Stomach (tissue), 9 donors: Measurements from ENCODE around the gene DNASE1L3. TPM values are rescaled to one million over a fixed set of nuclear protein-coding genes. Genes with fewer than 3 reads are reported as not detected.

Experiments
- DNase-seq, 2 donors: peaks; one replicate each; pipeline versions ENCODE4 v3.0.0 to v3.0.0-alpha.2; 2013 to 2019
- H3K27ac ChIP-seq, 5 donors: fragments of 200-600 bp in 4 of 5; sonication (generic) in 4 of 5; one replicate each; pipeline ENCODE4 v1.5.1; 2013 to 2019; ENCODE audit warnings: mild to moderate bottlenecking in 1 of 5, moderate library complexity in 1 of 5
- H3K27me3 ChIP-seq, 3 donors: fragments of 200-600 bp; sonication (generic); one replicate each; pipeline ENCODE4 v1.5.1; 2017 to 2019; ENCODE audit warnings: mixed run types in 1 of 3
- H3K36me3 ChIP-seq, 4 donors: fragments of 200-600 bp; sonication (generic); 1 replicate in 3 of 4; 2 replicates in 1 of 4; pipeline ENCODE4 v1.5.1; 2016 to 2019
- H3K4me1 ChIP-seq, 4 donors: fragments of 200-600 bp; sonication (generic); one replicate each; pipeline ENCODE4 v1.5.1; 2016 to 2019
- H3K4me3 ChIP-seq, 4 donors: fragments of 200-600 bp; sonication (generic) in 3 of 4; one replicate each; pipeline ENCODE4 v1.5.1; 2016 to 2019; ENCODE audit warnings: mild to moderate bottlenecking in 1 of 4
- H3K9me3 ChIP-seq, 4 donors: fragments of 200-600 bp; sonication (generic); one replicate each; pipeline ENCODE4 v1.5.1; 2016 to 2019
- EP300 ChIP-seq: sonication (generic); formaldehyde crosslinking; IDR thresholded peaks from one replicate; pipeline ENCODE4 v1.6.1; 2017; ENCODE audit warnings: antibody characterized with exemption
- POLR2A ChIP-seq, 4 donors: fragments of 450-650 bp; IDR thresholded peaks; one replicate each; pipeline ENCODE4 v1.6.1; 2016; ENCODE audit warnings: antibody characterized with exemption in 4 of 4, control low read depth in 2 of 4, mild to moderate bottlenecking in 1 of 4, moderate library complexity in 1 of 4
- POLR2AphosphoS5 ChIP-seq, 3 donors: sonication (generic); formaldehyde crosslinking; IDR thresholded peaks; one replicate each; pipeline ENCODE4 v1.6.1; 2016; ENCODE audit warnings: antibody characterized with exemption in 3 of 3
- WGBS, 5 donors: extraction: QIAGEN DNeasy Blood & Tissue Kit in 3 of 5; methylation state at CpG; one replicate each; pipeline versions ENCODE4 v1.1.5 to v1.1.7; 2013 to 2018; 5-methylcytosine and 5-hydroxymethylcytosine counted together
- intact Hi-C: fragments of 100-400 bp; cut with DNase I; formaldehyde crosslinking; loops from one replicate; pipeline ENCODE4 v1.15.1; 2023; ENCODE audit warnings: low total_unique reads
- polyA plus RNA-seq, 3 donors: library from polyadenylated mRNA; stranded (reverse); fragments of 200-250 nt; gene quantifications; one replicate each; pipeline ENCODE4 v1.2.3, GENCODE V29; 2013
- total RNA-seq, 5 donors: library from RNA; depleted of rRNA; stranded (reverse); fragments of >200 nt; gene quantifications; one replicate each; pipeline versions ENCODE4 v1.1.0 to v1.2.3, GENCODE V29; 2014 to 2016
- TF ChIP-seq, protein P1 (sequence below), 7 experiments: fragments of 450-650 bp in 4 of 7; fragments of 200-600 bp in 3 of 7; sonication (generic) in 3 of 7; IDR thresholded peaks; one replicate each; pipeline ENCODE4 v1.5.1; 2016 to 2019; ENCODE audit warnings: antibody characterized with exemption in 7 of 7, control low read depth in 2 of 7, mild to moderate bottlenecking in 1 of 7
- donor health status: healthy with polysubstance abuse.
- donor health status: Bipolar disorder and iron deficiency.
- donor health status: healthy.

DNASE1L3 gene
- total and polyA plus RNA-seq, 8 donors, result 0.43 to 10.4 (median 3.1) TPM; not detected in 2

DNA sequence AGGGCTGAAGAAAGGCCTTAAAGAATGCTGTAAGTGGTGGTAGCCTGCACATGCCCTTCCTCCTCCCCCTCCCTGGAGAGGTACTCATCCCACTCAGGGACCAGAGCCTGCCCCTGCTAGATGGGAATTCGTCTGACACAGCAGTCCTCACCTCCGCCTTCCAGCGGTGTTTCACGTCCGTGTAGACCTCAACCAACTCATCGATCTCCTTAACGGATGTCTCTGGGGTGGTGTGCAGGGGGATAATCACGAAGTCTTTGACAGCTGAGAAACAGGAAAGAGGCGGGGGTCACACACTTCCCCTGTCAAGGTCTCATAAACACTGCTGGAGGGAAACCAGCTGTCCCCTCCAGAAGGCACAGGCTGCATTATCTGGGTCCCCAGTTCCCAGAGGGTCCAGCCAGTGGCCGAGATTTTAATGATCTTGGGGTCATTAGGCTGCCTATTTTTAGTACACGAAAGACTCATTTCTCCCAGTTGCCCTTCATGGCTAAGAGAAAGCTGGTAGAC is 9.9 kb downstream of the DNASE1L3 start:
- Histone ChIP-seq H3K27ac (peak overlapping the region in 2 of 5 donors; percentile 43 to 46), H3K4me1 (peaks cover 0 to 7% (median 0%) of the 10 kb centered on the region in 4 donors), H3K9me3 (no peaks in the 10 kb centered on the region), H3K27me3 (no peaks in the 10 kb centered on the region), H3K36me3 (no peaks in the 10 kb centered on the region), H3K4me3 (no peak overlapping the region)
- TF ChIP-seq, protein P1, sequence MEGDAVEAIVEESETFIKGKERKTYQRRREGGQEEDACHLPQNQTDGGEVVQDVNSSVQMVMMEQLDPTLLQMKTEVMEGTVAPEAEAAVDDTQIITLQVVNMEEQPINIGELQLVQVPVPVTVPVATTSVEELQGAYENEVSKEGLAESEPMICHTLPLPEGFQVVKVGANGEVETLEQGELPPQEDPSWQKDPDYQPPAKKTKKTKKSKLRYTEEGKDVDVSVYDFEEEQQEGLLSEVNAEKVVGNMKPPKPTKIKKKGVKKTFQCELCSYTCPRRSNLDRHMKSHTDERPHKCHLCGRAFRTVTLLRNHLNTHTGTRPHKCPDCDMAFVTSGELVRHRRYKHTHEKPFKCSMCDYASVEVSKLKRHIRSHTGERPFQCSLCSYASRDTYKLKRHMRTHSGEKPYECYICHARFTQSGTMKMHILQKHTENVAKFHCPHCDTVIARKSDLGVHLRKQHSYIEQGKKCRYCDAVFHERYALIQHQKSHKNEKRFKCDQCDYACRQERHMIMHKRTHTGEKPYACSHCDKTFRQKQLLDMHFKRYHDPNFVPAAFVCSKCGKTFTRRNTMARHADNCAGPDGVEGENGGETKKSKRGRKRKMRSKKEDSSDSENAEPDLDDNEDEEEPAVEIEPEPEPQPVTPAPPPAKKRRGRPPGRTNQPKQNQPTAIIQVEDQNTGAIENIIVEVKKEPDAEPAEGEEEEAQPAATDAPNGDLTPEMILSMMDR (IDR thresholded peaks at IDR 0.05), result no peak
- TF ChIP-seq POLR2AphosphoS5 (IDR thresholded peaks at IDR 0.05), result no peak
- TF ChIP-seq EP300, result no peak
- TF ChIP-seq POLR2A (IDR thresholded peaks at IDR 0.05), result no peak
- intact Hi-C loops, result no loop called here
- no peak for DNase-seq
- WGBS, 5 donors, result 44 to 71% (median 64%) methylated on average over 11 of the region's 11 CpGs

DNA sequence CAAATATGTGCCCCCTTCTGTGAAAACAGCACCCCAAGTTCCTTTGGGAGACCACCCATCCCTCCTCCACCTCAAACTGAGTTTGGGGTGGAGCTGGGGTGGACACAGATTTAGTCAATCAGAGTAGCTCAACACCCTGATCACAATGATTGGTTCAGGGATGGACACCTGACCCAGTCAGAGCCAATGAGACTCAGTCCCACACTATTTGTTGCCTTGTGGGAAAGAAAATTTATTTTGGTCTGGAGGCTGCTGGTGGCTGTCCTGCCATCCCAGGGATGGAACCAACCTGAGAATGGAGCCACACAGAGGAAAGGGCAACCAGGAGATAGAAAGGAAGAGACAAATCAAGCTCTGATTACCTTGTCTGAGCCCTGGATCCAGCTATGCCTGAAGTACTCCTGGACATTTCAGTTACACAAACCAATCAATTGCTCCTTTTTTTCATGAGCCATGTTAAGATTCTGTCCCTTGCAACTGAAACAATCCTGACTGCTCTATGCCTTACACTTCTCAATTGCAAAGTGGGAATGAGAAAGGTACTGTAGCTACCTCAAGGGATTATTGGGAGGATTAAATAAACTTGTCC is 10.6 kb downstream of the DNASE1L3 start:
- Histone ChIP-seq H3K27ac (peak overlapping the region in 1 of 5 donors; percentile 46), H3K27me3 (no peaks in the 10 kb centered on the region), H3K9me3 (no peaks in the 10 kb centered on the region), H3K4me3 (no peak overlapping the region), H3K4me1 (peaks cover 0 to 7% (median 0%) of the 10 kb centered on the region in 4 donors), H3K36me3 (no peaks in the 10 kb centered on the region)
- TF ChIP-seq POLR2AphosphoS5 (IDR thresholded peaks at IDR 0.05), result no peak
- TF ChIP-seq, protein P1 (IDR thresholded peaks at IDR 0.05), result no peak
- no peak for TF ChIP-seq POLR2A (IDR thresholded peaks at IDR 0.05)
- no peak for TF ChIP-seq EP300
- intact Hi-C loops, result no loop called here
- DNase-seq, result no peak

DNA sequence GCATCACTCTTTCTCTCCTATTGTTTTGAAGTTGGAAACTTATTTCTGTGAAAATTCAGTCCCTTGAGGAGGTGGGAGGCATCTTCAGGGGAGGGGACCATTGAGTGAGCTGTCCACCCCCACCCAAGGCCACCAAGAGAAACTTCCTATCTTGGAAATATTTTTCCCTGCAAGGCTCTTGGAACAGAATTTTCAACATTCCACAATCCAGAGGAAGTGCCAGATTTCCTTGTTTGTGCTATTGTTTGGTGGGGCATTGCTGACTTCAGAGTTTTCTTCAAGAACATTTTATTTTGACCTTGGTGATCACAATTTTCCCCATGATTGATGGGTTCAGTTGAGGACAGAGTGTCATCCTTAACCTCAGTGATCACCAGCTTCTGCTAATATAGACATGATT is 12.0 kb downstream of the DNASE1L3 start:
- peaks cover 0 to 7% (median 0%) of the 10 kb centered on the region in 4 donors for H3K4me1 ChIP-seq
- H3K9me3 ChIP-seq, result no peaks in the 10 kb centered on the region

DNA sequence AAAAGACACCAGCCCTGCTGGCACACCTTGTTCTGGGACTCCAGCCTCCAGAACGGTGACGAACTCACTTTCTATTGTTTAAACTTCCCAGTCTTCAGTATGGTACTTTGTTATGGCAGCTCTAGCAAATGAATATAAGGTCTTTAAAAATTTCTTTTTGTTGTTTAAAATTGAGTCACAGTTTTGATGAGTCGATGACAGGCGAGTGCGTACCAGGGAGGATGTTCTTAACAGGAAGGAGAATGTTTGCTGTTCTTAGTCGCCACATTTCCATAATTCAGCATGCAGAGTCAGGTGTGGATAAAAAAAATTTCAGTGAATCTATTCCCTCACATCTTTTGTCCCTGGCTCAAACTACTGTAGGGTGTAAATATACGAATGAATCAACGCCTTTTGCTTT is 12.4 kb downstream of the DNASE1L3 start:
- Histone ChIP-seq H3K27ac (peak overlapping the region in 1 of 5 donors; percentile 56), H3K4me1 (peaks cover 0 to 7% (median 0%) of the 10 kb centered on the region in 4 donors), H3K9me3 (no peaks in the 10 kb centered on the region), H3K27me3 (no peaks in the 10 kb centered on the region), H3K4me3 (no peak overlapping the region), H3K36me3 (no peaks in the 10 kb centered on the region)
- WGBS, 5 donors, result 78 to 88% (median 84%) methylated on average over 8 of the region's 8 CpGs
- intact Hi-C loops, result no loop called here
- no peak for TF ChIP-seq POLR2A (IDR thresholded peaks at IDR 0.05)
- DNase-seq, result no peak

More for the DNA sequence above, 12.0 kb downstream of the DNASE1L3 start:
- Histone ChIP-seq H3K4me3 (no peak overlapping the region), H3K27me3 (no peaks in the 10 kb centered on the region), H3K36me3 (no peaks in the 10 kb centered on the region), H3K27ac (peak overlapping the region in 1 of 5 donors; percentile 56)
- intact Hi-C loops, result no loop called here
- DNase-seq, result no peak
- TF ChIP-seq POLR2A (IDR thresholded peaks at IDR 0.05) (no peak), POLR2AphosphoS5 (IDR thresholded peaks at IDR 0.05) (no peak), EP300 (no peak)
- TF ChIP-seq, protein P1 (IDR thresholded peaks at IDR 0.05), result no peak

DNA sequence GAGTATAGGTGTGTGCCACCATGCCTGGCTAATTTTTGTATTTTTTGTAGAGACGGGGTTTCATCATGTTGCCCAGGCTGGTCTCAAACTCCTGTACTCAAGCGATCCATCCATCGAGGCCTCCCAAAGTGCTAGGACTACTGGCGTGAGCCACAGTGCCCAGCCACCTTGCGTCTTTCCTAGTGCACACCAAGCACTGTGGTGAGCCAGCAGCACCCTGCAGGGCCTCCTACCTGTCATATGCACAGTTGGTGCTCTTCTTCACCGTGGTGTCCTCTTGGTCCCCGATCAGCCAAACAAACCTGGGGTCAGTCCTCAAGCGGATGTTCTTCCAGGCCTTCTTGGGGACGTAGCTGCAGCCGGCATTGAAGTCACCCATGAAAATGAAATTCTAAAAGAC is 13.2 kb downstream of the DNASE1L3 start:
- WGBS, 5 donors, result 90 to 99% (median 96%) methylated on average over 10 of the region's 10 CpGs

More for the DNA sequence above, 13.2 kb downstream of the DNASE1L3 start:
- peaks cover 0 to 7% (median 0%) of the 10 kb centered on the region in 4 donors for H3K4me1 ChIP-seq
- H3K27me3 ChIP-seq, result no peaks in the 10 kb centered on the region
- intact Hi-C loops, result no loop called here
- no peaks in the 10 kb centered on the region for H3K36me3 ChIP-seq
- H3K4me3 ChIP-seq, result no peak overlapping the region
- TF ChIP-seq EP300, result no peak
- TF ChIP-seq, protein P1 (IDR thresholded peaks at IDR 0.05), result no peak
- no peak for TF ChIP-seq POLR2A (IDR thresholded peaks at IDR 0.05)
- DNase-seq, result no peak
- H3K27ac ChIP-seq, result no peak overlapping the region
- no peaks in the 10 kb centered on the region for H3K9me3 ChIP-seq
